GM12892 (cell line): Measurements from ENCODE around the gene PTPRN2.

Source experiments
- DNase-seq: peaks from one replicate; pipeline ENCODE4 v3.0.0; 2011; ENCODE audit not compliant: insufficient read length
- FAIRE-seq: peaks from 2 replicates; lab custom pipeline; 2011; peaks lifted over from hg19 to GRCh38; lab: Jason Lieb, UNC
- POLR2A ChIP-seq: IDR thresholded peaks from 2 replicates; pipeline ENCODE4 v1.6.1; 2011; ENCODE audit warnings: low read depth, low read length, control low read depth
- POLR2AphosphoS5 ChIP-seq: IDR thresholded peaks from 2 replicates; pipeline ENCODE4 v1.6.1; 2011; ENCODE audit warnings: low read depth, low read length, control low read depth
- TAF1 ChIP-seq: IDR thresholded peaks from 2 replicates; pipeline ENCODE4 v1.6.1; 2011; ENCODE audit warnings: low read depth, mild to moderate bottlenecking, control low read depth, low read length, borderline replicate concordance

Gene PTPRN2

GRCh38 chr7:157612664-157613561 is 974.7 kb downstream of the PTPRN2 start:
- no peak for FAIRE-seq
- no peak for DNase-seq
- TF ChIP-seq TAF1 (no peak), POLR2AphosphoS5 (no peak), POLR2A (no peak)

- DNase-seq (no peak), FAIRE-seq (no peak)
- TF ChIP-seq TAF1 (no peak), POLR2AphosphoS5 (no peak), POLR2A (no peak)
Measured at GRCh38 chr7:157612009-157612663, 975.5 kb downstream of the PTPRN2 start.

- FAIRE-seq = no peak
- TF ChIP-seq POLR2A = no peak
- TF ChIP-seq POLR2AphosphoS5 = no peak
- TF ChIP-seq TAF1 = no peak
- no peak for DNase-seq
Measured at GRCh38 chr7:157611341-157611740, 976.3 kb downstream of the PTPRN2 start.

- TF ChIP-seq TAF1 = no peak
- TF ChIP-seq POLR2AphosphoS5 = no peak
- TF ChIP-seq POLR2A = no peak
- no peak for FAIRE-seq
- DNase-seq = no peak
Measured at GRCh38 chr7:157610671-157611295, 976.8 kb downstream of the PTPRN2 start.

GRCh38 chr7:157609932-157610640 is 977.5 kb downstream of the PTPRN2 start:
- TF ChIP-seq POLR2AphosphoS5 (no peak), POLR2A (no peak), TAF1 (no peak)
- DNase-seq (no peak), FAIRE-seq (no peak)

- no peak for TF ChIP-seq POLR2AphosphoS5
- TF ChIP-seq POLR2A = no peak
- no peak for TF ChIP-seq TAF1
- FAIRE-seq = no peak
- DNase-seq = no peak
Measured at GRCh38 chr7:157609516-157609915, 978.1 kb downstream of the PTPRN2 start.

GRCh38 chr7:157607218-157607617 is 980.4 kb downstream of the PTPRN2 start:
- DNase-seq (no peak), FAIRE-seq (no peak)
- TF ChIP-seq POLR2A (no peak), TAF1 (no peak), POLR2AphosphoS5 (no peak)

GRCh38 chr7:157606140-157606539 is 981.5 kb downstream of the PTPRN2 start:
- FAIRE-seq = no peak
- TF ChIP-seq POLR2A = no peak
- no peak for TF ChIP-seq POLR2AphosphoS5
- no peak for TF ChIP-seq TAF1
- DNase-seq = no peak

- FAIRE-seq (no peak), DNase-seq (no peak)
- no peak for TF ChIP-seq TAF1
- no peak for TF ChIP-seq POLR2A
- no peak for TF ChIP-seq POLR2AphosphoS5
Measured at GRCh38 chr7:157605638-157606037, 982.0 kb downstream of the PTPRN2 start.

GRCh38 chr7:157604661-157605381 is 982.8 kb downstream of the PTPRN2 start:
- TF ChIP-seq POLR2AphosphoS5 (no peak), TAF1 (no peak), POLR2A (no peak)
- DNase-seq = no peak
- FAIRE-seq = no peak

GRCh38 chr7:157603716-157604115 is 983.9 kb downstream of the PTPRN2 start:
- DNase-seq (no peak), FAIRE-seq (no peak)
- no peak for TF ChIP-seq POLR2A
- no peak for TF ChIP-seq POLR2AphosphoS5
- no peak for TF ChIP-seq TAF1
